ENCODE data around the gene SNCG.
"Not testable (repeated sequence)": the region's sequence is repeated elsewhere in the genome, so short reads cannot be mapped to it uniquely, and the experiment has no call there.

DNA sequence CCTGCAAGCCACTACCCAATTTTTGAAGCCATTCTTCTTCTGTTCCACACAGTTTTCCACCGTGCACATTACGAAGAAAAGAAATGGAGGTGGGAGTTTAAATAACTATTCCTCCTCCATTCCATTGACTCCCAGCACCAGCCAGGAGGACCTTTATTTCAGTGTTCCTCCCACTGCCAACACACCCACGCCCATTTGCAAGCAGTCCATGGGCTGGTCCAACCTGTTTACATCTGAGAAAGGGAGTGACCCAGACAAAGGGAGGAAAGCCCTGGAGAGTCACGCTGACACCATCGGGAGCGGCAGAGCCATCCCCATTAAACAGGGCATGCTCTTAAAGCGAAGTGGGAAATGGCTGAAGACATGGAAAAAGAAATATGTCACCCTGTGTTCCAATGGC, 49.9 kb downstream of the SNCG start:
- not testable (repeated sequence) for TF ChIP-seq IRF2 (CRISPR knock-in tag; IDR thresholded peaks at IDR 0.05; ENCODE audit: borderline replicate concordance, low read depth); CREM (CRISPR knock-in tag; IDR thresholded peaks at IDR 0.05)

Data from WTC11 (cell line).